CD1c-positive myeloid dendritic cell (primary cell): ENCODE data around the gene BCOR.

Experiments
- DNase-seq: peaks from one replicate; pipeline ENCODE4 v3.0.0-alpha.2; 2016; ENCODE audit errors: extremely low spot score

The BCOR gene

DNA sequence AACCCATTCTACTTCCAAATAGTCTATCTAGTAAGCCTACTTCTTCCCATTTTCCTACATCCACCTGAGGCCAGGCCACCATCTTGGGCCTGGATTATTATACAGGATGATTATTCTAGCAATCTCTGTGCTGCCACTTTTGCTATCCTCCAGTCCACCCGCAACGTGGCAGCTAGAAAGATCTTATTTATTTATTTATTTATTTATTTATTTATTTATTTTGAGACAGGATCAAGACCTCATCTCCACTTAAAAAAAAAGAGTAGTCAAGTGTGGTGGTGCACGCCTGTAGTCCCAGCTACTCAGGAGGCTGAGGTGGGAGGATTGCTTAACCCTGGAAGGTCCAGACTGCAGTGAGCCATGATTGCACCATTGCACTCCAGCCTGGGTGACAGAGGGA lies 15.2 kb upstream of the BCOR start:
- DNase-seq = no peak

DNA sequence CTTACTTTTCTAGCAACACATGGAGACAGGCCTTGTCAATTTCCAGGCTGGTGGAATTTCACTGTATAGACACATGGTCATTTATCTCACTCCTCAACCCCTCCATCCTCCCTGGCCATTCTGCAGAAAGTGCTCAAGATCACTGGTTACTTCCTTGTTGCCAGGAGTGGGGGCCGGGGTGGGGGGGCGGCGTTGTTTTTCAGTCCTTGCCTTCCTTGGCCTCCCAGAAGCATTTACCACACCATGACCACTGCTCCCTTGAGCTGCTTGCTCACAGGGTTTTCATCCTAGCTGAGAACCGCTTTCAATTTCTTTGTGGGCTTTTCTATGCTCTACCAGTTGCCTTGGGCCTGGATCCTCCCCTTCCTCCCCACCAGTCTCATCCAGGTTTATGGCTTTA lies 14.1 kb upstream of the BCOR start:
- no peak for DNase-seq

DNA sequence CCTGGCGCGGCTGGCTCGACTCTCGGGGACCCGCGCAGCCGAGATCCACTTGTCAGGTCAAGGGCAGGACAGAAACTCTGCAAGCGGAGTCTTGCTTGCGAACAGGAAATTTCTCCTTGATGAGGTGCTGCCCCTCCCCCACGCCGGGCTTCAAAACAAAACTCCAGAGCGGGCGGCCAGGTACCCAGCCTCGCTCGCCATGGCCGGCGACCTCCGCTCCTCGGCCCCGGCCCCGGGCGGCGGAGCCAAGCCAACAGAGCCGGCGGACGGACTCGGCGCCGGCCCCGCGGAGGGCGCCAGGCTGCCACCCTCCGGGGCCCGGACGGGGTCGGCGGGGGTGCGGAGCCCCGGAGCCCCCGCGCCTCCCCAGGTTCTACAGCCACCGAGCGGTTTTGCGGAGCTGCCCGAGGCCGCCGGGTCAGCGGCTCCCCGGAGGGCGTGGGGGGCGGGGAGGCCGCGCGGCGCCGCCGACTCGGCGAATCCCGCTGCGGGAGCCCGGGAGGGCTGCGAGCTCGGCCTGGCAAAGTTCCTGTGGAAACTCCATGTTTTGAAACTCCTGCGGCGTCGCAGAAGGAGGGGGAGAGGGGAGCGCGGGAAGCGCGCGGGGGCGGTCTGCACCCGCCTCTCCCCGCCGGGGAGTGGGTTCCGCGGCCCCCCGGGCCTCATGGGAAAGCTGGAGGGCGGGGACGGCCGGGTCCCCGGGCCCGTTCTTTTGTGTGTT lies 11.7 kb upstream of the BCOR start:
- peak; percentile 36 for DNase-seq

DNA sequence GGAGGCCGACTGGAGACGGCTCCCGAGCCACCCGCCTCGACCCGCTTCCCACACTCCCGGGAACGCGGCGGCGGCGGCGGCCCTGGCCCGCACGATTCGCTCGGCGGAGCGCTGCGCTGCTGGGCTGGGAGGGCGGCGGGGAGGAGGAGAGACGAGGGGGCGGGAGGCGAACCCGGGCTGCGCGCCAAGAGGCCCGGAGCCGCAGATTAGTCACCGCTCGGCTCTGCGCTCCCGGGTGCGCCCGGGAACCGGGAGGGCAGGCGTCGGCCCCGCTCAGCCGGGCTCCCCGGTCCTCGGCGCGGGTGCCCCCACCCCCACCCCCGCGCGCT lies 11.2 kb upstream of the BCOR start:
- DNase-seq = peak; percentile 75

DNA sequence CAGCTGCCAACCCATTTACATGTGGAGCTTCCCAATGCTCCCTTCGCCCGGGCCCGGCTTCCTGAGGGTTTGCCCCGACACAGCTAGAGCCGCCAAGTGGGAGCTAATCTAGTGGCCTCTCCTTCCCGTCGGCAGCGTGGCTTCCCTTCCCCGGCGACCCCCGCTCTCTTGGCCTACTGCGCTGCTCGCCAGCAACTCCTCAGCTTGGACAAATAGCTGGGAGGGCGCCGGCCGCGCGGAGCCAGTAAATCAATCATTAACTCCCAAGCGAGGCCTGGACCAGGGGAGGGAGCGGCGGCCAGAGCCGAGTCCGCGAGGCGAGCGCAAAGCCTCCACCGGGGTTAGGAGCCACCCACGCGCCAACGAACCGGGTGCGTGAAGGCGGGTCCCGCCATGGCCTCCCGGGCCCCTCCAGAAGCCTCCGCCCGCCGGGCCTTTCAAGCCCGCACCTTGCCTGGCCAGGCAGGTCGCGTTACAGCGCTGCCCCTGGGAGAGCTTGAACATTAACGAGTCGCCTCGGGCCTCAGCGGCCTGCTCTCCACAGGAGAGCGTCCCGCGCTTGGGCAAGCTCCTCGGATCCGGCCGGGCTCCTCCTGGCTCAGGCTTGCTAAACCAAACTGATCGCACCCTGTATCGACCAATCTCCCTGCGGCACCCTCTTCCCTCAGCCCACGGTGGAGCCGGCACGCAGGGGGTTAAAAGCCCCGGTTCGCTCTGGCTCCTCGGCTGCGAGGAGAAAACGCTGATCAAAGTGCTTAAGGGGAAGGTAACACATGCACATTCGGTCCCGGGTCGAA lies 10.6 kb upstream of the BCOR start:
- DNase-seq = no peak

DNA sequence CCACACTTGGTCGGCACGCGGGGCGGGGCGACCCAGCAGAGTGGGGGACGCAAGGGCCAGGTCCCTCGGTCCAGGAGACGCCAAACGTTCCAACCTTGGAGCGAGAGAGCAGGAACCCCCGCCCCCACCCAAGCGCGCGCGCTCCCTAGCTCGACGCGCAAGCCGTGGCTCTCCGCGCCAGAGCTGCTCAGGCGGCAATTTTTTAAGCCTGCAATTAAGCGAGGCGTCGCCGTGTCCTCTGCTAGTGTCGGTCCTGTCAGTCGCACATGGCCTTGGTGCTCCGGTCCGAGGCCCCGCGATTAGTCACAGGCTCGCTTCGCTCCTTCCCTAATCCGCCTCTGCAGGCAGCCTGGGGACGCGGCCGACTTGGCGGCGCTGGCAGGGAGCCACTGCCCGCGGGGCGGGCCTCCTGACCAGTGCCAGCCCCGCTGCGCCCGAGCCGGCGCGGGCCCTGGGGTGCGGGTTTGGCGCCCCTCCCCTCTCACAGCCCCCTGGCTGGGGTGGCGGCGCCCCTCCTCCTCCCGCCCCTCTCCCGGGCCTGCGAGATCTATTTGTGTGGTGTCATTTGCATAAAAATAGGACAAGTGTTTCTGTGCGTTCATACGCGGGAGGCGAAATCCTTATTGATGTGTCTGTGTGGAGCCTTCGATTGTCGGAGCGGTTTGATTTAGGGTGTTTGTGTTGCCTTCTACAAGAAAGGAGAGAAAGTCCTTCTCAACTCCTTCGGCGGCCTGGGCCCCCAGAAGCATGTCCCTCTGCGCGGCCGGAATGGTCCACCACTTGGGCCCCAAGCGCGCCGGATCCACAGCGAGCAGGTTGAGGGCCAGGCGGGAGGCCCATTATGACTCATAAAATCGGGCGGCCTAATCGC lies 9.8 kb upstream of the BCOR start:
- DNase-seq = peak; percentile 82

DNA sequence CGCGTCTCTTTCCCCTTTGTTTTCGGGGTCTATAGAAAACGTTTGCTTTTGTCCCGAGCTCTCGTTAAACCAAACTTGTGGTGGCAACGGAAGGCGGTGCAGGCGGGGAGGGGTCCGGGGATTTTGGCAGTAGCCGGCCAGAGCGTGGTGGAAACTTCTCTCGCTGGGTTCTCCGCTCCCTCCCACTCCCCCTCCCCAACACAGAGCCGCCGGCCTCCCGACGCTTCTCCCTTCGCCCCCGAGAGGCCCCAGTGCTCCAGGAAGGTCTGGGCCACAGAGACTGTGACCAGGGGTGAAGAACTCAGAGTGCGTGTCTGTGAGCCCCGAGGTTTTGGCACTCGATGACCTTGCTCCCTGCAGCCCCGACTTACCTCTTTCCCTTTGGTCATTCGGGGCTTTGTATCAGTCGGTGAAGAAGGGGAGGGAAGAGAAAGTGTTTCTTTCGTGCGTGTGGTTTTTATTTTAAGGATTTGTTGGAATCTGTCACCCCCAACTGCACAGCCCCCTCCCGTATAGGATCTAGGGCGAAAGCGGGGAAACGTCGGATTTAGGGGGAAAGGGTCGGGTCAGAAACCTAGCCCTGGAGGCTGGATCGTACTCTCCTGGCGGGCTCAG lies 9.0 kb upstream of the BCOR start:
- no peak for DNase-seq

DNA sequence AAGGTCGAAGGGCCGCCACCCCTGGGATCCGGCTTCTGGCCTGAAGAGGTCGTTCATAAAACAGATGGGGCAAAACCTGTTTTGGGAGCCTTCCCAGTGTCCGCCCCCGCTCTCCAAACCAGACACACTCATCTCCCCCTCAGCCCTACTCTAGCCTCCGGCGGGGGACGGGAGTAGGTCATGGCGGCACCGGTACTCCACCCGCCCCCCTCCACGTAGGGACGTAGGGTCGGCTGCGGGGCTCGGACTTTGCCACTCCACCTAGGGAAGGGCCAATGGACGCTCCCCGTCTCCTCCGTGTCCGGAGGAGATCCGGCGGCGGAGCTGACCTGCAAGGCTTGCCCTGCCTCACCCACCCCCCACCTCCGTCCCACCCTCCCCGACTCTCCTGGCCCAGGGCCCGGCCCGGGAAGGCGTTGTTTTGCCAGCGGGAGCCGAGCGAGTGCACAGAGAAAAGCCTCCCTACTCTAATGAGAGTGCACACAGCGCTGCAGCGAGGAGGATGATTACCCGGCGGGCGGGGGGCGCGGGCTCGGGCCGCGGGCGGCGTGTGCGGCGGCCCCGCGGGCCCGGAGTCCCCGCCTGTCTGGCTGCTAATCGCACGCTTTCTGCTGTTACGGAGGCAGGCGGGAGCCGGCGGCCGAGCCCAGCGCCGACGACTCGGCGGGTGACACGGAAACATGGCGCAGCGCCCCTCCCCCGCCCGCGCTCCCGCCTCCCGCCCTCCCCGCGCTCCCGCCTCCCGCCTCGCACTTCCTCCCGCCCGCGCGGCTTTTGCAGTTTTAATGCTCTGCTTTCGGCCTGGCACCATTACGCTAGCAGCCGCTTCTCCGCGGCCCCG lies 8.3 kb upstream of the BCOR start:
- DNase-seq = peak; percentile 79

DNA sequence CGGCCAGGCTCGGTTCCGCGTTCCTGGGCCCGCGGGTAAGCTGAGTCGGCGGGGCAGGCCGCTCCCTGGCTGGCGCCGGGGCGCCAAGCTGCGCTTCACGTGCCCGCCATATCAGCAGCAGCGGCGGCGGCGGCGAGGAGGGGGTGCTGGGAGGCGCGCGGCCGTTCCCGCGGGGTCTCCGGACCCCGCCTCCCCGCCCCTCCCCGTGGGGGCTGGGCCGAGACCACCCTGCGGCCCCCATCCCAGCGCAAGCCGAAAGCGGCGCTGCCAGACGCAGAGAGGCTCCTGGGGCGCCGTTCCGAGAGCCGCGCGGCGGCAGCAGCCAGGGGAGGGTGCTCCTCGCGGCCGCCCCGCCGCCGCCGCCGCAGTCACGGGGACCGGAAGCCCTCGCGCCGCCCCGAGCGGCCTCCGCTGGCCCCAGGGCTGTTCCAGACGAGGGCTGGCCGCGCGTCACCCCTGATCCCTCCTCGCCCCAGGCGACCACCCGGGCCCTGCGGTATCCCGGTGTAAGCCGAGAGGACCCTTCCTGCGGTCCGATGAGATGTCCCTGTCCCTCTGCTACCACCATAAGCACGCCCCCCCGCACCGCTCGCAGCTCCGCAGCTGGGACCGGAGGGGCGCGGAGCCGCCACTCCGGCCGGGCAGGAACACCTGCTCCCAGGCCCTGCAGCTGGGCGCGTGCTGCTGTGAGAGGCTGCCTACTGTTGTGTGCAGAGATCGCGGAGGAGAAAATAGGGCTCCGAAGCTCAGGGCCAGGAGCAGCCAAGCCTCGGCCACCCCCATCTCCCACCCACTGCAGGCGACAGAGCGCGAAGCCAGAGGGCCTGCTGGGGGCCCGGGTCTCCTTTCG lies 7.5 kb upstream of the BCOR start:
- peak; percentile 45 for DNase-seq

DNA sequence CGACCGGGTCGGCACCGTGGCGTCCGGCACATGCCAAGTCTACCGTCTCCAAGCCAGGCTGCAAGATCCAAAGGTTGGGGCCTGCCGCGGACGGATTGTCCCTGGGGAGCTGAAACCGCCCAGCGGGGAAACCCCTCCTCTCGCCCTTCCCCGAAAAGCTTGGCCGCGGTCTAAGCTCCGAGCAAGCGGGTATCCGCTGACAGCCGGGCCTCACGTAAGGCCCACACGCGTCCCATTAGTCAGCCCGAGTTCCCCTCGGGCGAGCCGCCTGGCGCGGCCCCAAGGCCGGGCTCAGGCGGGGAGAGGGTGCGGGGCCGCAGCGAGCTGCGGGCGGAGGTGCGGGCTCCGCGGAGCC lies 6.8 kb upstream of the BCOR start:
- peak; percentile 69 for DNase-seq

DNA sequence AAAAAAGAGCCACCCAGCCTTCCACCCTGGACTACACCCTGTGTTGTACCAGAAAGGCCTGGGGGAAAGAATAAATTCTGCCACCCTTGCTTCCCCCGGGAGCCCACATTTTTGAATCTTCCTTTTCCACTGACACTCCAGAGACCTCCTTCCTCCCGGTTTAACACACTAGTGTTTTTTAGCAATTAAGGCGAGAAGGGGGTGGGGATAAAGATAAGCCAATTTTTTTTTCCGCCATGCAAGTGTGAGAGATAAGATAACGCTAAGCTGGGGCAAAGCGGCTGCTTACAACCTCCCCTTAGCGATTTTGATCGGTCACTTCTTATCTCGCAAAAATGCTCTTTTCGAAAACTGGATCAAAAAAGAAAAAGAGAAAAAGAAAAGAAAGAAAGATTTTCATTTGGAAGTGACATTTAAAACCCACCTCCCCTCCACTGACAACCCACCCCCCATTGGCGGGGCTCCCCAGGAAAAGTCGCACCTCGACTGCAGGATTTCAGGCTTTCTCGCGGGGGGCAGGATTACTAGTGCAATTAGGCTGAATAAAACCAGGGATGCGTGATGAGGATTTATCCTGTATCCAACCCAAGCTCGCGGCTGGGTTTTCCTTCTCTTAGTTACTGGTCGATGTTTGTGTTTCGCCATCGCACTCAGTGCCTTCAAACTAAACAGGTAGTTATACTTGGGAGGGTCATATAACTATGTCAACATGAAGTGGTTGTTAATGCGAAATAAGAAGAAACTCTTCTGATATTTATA lies 6.0 kb upstream of the BCOR start:
- no peak for DNase-seq

DNA sequence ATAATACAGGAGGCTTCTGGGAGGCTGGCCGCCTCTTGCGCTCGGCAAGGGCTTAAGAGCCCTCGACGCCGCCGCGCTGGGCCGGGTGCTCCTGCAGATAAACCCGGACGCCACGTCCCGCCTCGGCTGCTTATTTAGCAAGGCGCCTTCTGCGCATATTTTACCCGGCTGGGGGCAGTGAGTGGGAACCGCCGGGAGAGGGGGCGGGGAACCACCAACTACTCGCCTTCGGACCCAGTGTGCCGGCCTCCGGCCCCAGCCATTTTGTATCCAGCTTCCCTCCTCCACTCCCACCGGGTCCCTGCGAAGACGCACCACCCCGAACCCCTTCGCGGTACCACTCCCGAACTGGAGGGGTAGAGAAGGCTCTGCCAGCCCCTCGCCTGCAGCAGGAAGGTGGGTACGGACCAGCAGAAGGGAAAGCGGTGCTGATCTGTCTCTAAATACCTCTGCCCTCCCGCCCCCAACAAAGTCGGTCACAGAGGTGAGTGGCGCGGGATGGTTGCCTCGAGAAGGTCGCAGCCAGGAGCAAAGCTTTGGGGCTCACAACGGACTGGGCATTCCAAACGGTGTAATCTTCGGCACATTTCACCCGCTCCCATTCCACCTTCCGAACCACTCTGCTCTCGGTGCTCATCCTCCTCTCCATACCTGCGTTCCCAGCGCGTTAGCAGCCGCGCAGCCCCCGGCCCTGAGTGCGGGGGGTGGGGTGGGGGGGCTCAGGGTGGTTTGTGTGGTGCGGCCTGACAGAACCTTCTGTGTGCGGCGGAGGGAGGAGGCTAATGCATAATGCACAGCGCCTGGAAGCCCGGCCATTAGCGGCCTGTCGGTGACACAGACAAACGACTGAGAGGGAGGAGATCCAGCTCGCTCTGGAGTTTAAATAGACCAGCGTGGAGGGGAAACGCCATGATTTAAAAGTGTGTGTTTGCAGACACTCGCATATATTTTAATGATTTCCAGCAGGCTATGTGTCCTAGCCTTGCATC lies 4.9 kb upstream of the BCOR start:
- no peak for DNase-seq

DNA sequence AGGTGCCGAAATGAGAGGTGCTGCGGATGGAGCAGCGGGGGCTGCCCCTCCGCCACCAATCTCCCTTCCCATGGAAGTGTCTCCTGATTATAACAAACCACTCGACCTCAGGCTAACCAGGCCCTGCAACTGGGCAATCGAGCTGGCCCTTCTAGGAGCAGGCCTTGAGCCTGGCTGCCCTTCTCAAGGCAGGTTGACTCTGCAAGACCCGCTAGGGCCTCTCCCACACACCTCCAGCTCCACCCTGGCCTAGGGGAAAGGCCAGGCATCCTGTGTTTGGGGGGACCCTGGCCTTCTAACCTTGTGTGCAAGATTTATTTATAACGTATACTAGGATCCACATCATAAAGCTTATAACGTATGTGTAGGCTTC lies 3.7 kb upstream of the BCOR start:
- no peak for DNase-seq

DNA sequence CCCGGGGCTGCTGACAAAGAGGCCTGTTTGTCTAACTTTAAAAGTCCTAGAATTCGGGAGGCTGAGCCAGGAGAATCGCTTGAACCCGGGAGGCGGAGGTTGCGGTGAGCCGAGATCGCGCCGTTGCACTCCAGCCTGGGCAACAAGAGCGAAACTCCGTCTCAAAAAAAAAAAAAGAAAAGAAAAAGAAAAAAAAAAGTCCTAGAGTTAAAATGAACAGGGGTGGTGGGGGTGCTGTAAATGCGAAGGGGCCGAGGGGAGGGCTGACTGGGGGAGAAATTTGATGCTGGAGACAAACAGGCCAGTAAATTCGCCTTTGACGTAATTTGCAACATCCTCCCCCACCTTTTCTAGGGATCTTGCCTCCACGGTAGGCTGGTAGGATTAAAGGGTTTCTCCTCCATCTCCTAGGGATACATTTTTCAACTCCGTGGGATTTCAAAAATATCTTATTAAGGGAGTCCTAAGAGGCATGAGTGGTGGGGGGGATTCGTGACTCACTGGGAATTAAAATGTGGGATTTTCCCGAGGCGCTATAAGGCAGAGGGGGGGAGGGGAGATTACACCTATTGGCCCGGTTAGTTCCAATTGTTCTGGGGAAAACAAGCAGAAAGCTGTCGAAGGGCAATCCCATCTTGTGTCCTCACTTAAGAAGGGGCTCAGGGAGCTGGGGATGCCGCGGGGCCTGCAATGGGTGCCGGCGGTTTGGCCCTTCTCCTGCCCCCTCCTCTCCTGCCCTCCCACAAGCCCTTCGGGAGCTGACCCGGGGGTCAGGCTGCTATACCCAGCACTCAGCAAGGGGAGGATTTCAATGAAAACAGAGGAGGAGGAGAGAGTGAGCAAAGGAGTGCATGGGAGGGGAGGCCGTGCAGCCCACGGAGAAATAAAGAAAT lies 3.0 kb upstream of the BCOR start:
- DNase-seq = no peak

DNA sequence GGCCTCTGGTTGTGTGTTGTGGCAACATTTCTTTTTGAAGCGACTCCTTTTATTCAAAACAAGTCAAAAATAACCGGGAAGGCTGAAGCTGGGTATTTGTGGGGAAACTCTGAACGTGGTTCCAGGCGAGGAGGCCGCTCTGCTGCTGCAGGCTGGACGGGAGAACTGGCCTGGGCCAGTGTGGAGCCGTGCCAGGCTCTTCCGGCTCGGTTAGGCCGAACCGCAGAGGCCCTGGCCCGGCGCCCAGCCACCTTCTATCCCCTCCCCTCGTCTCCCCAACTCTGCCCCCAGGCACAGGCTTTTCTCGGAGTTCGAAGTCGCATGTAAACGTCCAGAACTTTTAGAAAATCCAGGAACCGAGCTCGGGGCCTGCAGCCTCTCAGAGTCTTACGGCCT lies 2.4 kb upstream of the BCOR start:
- DNase-seq = peak; percentile 22

DNA sequence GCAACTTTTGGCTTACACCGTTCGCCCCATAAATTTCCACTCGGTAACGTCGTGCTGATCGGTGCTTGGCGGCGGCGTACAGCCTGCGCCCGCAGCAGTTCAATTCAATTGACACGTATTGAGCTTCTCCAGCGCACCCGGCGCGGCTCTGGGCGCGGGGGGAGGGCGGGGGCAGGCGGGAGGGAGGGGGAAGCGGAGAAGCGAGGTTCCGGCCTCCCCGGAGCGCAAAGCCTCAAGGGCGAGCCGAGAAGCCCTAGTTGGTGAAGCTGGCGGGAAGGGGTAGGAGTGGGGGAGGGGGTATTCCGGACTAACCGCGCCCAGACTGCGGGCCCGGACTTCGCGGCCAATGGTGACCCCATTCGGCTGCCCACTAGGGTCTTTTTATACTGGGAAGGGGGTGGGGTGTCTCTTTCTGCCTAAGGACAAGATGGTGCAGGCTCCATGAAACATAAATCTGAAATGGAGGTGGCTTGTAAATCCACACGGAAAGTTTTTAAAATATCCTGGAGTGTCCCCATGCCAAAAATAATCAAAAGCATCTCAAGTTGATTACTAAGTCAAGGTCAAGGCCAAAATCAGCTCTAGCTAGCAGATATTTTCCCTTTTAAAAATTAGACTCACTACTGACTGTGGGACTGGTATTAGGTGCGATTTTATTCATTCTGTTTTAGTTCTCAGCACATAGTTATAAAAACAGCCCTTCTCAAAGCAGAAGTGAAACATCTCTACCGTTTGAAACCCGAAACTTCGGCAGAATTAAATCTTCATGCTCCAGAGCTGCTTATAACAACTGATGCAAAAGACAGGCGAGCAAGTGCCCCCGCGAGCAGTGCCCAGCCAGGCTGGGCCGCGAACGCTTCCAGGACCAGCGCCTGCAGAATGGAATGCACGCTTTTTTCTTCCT lies 1.5 kb upstream of the BCOR start:
- peak; percentile 56 for DNase-seq
